Tibial nerve (tissue), 4 donors: ENCODE data around the gene ZSWIM6. TPM values are rescaled to one million over a fixed set of nuclear protein-coding genes. Genes with fewer than 3 reads are reported as not detected.

ENCODE experiments used
- DNase-seq, 2 donors: peaks; one replicate each; pipeline ENCODE4 v3.0.0-alpha.2; 2019; ENCODE audit warnings: low spot score in 2 of 2
- H3K27ac ChIP-seq, 4 donors: fragments of 200-600 bp; sonication (generic) in 3 of 4; one replicate each; pipeline ENCODE4 v1.5.1; 2017 to 2019; ENCODE audit warnings: mild to moderate bottlenecking in 1 of 4
- H3K27me3 ChIP-seq, 2 donors: fragments of 200-600 bp; sonication (generic) in 1 of 2; one replicate each; pipeline versions ENCODE4 v1.5.1 to v1.6.0; 2017 to 2019
- H3K36me3 ChIP-seq, 3 donors: fragments of 200-600 bp; sonication (generic); one replicate each; pipeline ENCODE4 v1.5.1; 2018 to 2019
- H3K4me1 ChIP-seq, 4 donors: fragments of 200-600 bp; sonication (generic) in 3 of 4; one replicate each; pipeline ENCODE4 v1.5.1; 2017 to 2019
- H3K4me3 ChIP-seq, 4 donors: fragments of 200-600 bp; sonication (generic) in 3 of 4; one replicate each; pipeline ENCODE4 v1.5.1; 2017 to 2019; ENCODE audit warnings: mild to moderate bottlenecking in 1 of 4, moderate library complexity in 1 of 4
- H3K9me3 ChIP-seq, 4 donors: fragments of 200-600 bp; sonication (generic) in 3 of 4; one replicate each; pipeline ENCODE4 v1.5.1; 2017 to 2019
- EP300 ChIP-seq, 2 donors: sonication (generic); formaldehyde crosslinking; IDR thresholded peaks; one replicate each; pipeline ENCODE4 v1.6.1; 2017; ENCODE audit warnings: antibody characterized with exemption in 2 of 2, mild to moderate bottlenecking in 1 of 2
- POLR2A ChIP-seq, 2 donors: fragments of 450-650 bp; IDR thresholded peaks; one replicate each; pipeline ENCODE4 v1.6.1; 2017; ENCODE audit warnings: antibody characterized with exemption in 2 of 2, mild to moderate bottlenecking in 2 of 2, moderate library complexity in 2 of 2
- WGBS, 2 donors: methylation state at CpG; one replicate each; pipeline ENCODE4 v1.1.5; 2018; 5-methylcytosine and 5-hydroxymethylcytosine counted together
- total RNA-seq, 4 donors: library from RNA; depleted of rRNA; stranded (reverse); fragments of >200 nt; gene quantifications; one replicate each; pipeline ENCODE4 v1.1.0, GENCODE V29; 2016
- TF ChIP-seq, protein P1 (sequence below), 5 experiments: fragments of 200-600 bp in 3 of 5; fragments of 450-650 bp in 2 of 5; sonication (generic) in 3 of 5; IDR thresholded peaks; one replicate each; pipeline ENCODE4 v1.5.1; 2016 to 2019; ENCODE audit warnings: antibody characterized with exemption in 5 of 5, mild to moderate bottlenecking in 3 of 5, moderate library complexity in 2 of 5

Gene ZSWIM6
- total RNA-seq, 4 donors from 2014 or later, result 10.6 to 15.5 (median 13.7) TPM

DNA sequence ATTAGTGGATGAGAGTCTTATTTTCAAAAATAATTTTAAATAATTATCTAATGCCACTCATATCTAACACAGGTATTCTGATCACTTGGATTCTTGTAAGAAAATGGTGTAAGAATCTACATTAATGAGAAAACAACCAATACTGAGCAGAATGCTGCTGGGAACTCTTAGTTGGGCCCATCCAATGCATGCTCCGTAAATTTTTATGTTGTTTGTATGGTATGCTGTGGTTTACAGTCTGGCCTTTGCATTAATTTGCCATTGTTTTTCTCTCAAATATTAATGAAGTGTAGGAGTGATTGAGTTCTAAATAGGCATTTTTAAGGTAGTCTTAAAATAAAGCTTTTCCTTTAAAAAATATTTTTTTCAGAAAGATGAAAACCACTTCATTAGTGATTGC lies 133.4 kb downstream of the ZSWIM6 start:
- DNase-seq, result no peak
- H3K4me3 ChIP-seq, result no peak overlapping the region
- H3K27ac ChIP-seq, result no peak overlapping the region
- peaks cover 0 to 78% (median 30%) of the 10 kb centered on the region in 4 donors for H3K4me1 ChIP-seq
- 70 to 78% methylated on average over 1 of the region's 1 CpG for WGBS, 2 donors
- H3K9me3 ChIP-seq, result no peaks in the 10 kb centered on the region
- TF ChIP-seq, protein P1, sequence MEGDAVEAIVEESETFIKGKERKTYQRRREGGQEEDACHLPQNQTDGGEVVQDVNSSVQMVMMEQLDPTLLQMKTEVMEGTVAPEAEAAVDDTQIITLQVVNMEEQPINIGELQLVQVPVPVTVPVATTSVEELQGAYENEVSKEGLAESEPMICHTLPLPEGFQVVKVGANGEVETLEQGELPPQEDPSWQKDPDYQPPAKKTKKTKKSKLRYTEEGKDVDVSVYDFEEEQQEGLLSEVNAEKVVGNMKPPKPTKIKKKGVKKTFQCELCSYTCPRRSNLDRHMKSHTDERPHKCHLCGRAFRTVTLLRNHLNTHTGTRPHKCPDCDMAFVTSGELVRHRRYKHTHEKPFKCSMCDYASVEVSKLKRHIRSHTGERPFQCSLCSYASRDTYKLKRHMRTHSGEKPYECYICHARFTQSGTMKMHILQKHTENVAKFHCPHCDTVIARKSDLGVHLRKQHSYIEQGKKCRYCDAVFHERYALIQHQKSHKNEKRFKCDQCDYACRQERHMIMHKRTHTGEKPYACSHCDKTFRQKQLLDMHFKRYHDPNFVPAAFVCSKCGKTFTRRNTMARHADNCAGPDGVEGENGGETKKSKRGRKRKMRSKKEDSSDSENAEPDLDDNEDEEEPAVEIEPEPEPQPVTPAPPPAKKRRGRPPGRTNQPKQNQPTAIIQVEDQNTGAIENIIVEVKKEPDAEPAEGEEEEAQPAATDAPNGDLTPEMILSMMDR (IDR thresholded peaks at IDR 0.05), result no peak
- no peak for TF ChIP-seq POLR2A (IDR thresholded peaks at IDR 0.05)
- no peak for TF ChIP-seq EP300 (IDR thresholded peaks at IDR 0.05)
- H3K36me3 ChIP-seq, result no peaks in the 10 kb centered on the region
- no peaks in the 10 kb centered on the region for H3K27me3 ChIP-seq

DNA sequence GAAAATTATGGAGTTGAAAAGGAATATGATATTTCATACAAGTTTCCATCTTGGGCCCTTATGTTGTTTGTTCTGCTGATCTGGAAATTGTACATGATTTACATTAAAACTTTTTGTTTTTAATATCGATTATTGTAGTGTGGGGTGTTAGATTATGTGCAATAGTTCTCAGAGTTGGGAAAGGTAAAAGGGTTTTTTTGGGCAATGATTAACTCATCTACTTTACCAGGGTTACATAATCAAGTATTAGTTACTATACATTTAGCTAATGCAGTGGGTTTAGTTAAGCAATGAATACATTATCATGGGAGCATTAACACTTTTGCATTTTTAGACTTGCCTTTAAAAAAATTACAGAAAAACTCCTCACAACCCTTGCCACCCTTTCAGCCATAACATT lies 134.0 kb downstream of the ZSWIM6 start:
- peaks cover 0 to 75% (median 29%) of the 10 kb centered on the region in 4 donors for H3K4me1 ChIP-seq
- 90 to 93% methylated on average over 1 of the region's 1 CpG for WGBS, 2 donors
- TF ChIP-seq EP300 (IDR thresholded peaks at IDR 0.05) (no peak), POLR2A (IDR thresholded peaks at IDR 0.05) (no peak)
- TF ChIP-seq, protein P1 (IDR thresholded peaks at IDR 0.05), result no peak
- H3K9me3 ChIP-seq, result no peaks in the 10 kb centered on the region
- no peaks in the 10 kb centered on the region for H3K27me3 ChIP-seq
- no peaks in the 10 kb centered on the region for H3K36me3 ChIP-seq
- no peak overlapping the region for H3K27ac ChIP-seq
- DNase-seq, result no peak
- no peak overlapping the region for H3K4me3 ChIP-seq

DNA sequence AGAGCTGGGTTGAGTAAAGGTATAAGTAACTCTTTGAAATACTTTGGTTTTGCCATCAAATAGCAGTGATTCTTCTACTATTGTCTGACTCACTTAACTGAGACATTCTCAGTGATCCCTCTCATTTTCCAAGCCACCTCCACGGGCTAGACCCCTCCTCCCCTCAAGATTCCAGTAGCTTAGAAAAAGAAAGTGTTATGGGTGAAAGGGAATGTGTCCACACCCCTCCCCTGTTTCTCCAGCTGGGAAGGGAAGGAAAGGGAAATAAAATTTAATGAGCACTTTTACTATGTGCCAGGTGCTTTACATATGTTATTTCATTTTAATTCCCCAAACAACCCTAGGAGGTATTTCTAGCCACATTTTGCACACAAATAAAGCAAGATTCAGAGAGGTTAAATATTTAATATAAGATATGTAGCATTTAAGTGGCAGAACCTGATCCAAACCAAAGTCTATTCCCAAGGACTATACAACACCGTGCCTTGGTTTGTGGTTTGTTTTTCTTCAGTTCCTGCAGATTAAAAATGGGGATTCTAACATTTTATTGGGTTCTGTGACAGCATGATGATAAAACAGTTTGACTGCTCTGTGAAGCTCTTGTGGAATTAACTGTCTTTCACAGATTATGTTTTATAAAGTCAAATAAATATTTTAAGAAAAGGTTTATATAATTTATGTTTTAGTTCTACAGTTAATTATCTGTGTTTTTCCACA lies 135.9 kb downstream of the ZSWIM6 start:
- no peaks in the 10 kb centered on the region for H3K9me3 ChIP-seq
- no peak overlapping the region for H3K4me3 ChIP-seq
- peaks cover 0 to 68% (median 25%) of the 10 kb centered on the region in 4 donors for H3K4me1 ChIP-seq
- no peak for DNase-seq
- 15 to 18% methylated on average over 2 of the region's 2 CpGs for WGBS, 2 donors
- TF ChIP-seq POLR2A (IDR thresholded peaks at IDR 0.05) (no peak), EP300 (IDR thresholded peaks at IDR 0.05) (no peak)
- TF ChIP-seq, protein P1 (IDR thresholded peaks at IDR 0.05), result no peak
- H3K36me3 ChIP-seq, result no peaks in the 10 kb centered on the region
- H3K27me3 ChIP-seq, result no peaks in the 10 kb centered on the region
- H3K27ac ChIP-seq, result no peak overlapping the region

DNA sequence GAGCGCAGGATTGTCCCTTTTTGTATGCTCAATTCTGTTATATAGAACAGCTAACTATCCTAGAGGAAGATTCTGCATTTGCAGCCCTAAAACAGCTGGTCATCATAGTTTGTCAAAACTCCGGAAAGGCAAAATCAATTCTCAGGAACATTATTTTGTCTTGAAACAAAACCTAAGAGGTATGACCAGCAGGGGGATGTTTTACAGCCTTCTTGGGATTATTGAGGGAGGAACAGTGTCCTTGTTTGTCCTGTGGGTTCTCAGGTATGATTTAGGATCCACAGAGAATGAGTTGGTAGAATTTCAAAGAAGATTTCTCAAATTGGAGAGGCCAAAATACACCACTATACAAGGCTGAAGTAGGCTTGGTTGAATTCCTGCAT lies 136.4 kb downstream of the ZSWIM6 start:
- WGBS, 2 donors, result 65 to 69% methylated on average over 2 of the region's 2 CpGs

DNA sequence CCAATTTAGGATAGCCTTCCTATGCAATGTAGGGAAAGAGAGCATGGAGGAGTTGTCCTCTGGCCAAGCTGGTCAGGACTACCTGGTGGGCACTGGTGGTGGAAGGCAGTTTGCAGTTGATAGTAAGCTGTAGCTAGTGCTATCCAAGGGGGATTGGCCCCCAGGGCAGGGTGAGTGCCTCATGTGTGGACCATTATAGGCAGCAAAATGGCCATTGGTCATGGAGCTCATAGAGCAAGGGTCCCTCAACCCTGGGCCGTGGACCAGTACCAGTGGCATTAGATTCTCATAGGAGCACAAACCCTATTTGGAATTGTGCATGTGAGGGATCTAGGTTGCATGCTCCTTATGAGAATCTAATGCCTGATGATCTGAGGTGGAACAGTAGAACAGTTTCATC lies 139.3 kb downstream of the ZSWIM6 start:
- Histone ChIP-seq H3K27me3 (no peaks in the 10 kb centered on the region), H3K36me3 (no peaks in the 10 kb centered on the region), H3K9me3 (no peaks in the 10 kb centered on the region), H3K27ac (no peak overlapping the region), H3K4me3 (no peak overlapping the region), H3K4me1 (peaks cover 0 to 38% (median 7%) of the 10 kb centered on the region in 4 donors)
- TF ChIP-seq, protein P1 (IDR thresholded peaks at IDR 0.05), result no peak
- no peak for TF ChIP-seq EP300 (IDR thresholded peaks at IDR 0.05)
- TF ChIP-seq POLR2A (IDR thresholded peaks at IDR 0.05), result no peak
- WGBS, 2 donors, result 100% methylated on average over 1 of the region's 1 CpG
- DNase-seq, result no peak

More for the DNA sequence above, 136.4 kb downstream of the ZSWIM6 start:
- Histone ChIP-seq H3K4me1 (peaks cover 0 to 63% (median 25%) of the 10 kb centered on the region in 4 donors), H3K9me3 (no peaks in the 10 kb centered on the region), H3K27me3 (no peaks in the 10 kb centered on the region), H3K36me3 (no peaks in the 10 kb centered on the region), H3K4me3 (no peak overlapping the region), H3K27ac (no peak overlapping the region)
- no peak for DNase-seq
- TF ChIP-seq, protein P1 (IDR thresholded peaks at IDR 0.05), result no peak
- TF ChIP-seq EP300 (IDR thresholded peaks at IDR 0.05) (no peak), POLR2A (IDR thresholded peaks at IDR 0.05) (no peak)
